GM06990 (cell line): ENCODE measurements around the gene ABCC5.
A peak's percentile ranks its signal among the peaks of the same experiment; 100 is the strongest.
"Not testable (repeated sequence)": the region's sequence is repeated elsewhere in the genome, so short reads cannot be mapped to it uniquely, and the experiment has no call there.

Experiments used
- DNase-seq: peaks from one replicate; pipeline ENCODE4 v3.0.0-alpha.2; 2011; ENCODE audit not compliant: insufficient read length; ENCODE audit errors: extremely low read depth
- H3K27me3 ChIP-seq: replicated peaks from 2 replicates; pipeline ENCODE4 v1.6.0; 2011; ENCODE audit warnings: low read length; ENCODE audit not compliant: control insufficient read depth, insufficient read depth
- H3K36me3 ChIP-seq: 2 replicates; pipeline ENCODE4 v1.5.1; 2011; ENCODE audit warnings: low read length; ENCODE audit not compliant: control insufficient read depth, insufficient read depth
- H3K4me3 ChIP-seq: replicated peaks from 2 replicates; pipeline ENCODE4 v1.5.1; 2011; ENCODE audit warnings: low read depth, mild to moderate bottlenecking, control low read depth, low read length
- TF ChIP-seq, protein P1 (sequence below): IDR thresholded peaks from 2 replicates; pipeline ENCODE4 v1.5.1; 2011; ENCODE audit warnings: low read length, control low read depth, mild to moderate bottlenecking, inconsistent platforms; ENCODE audit not compliant: insufficient read depth, poor library complexity, severe bottlenecking

Gene ABCC5

GRCh38 chr3:184011230-184011876 lies 6.3 kb downstream of the ABCC5 start:
- Histone ChIP-seq H3K36me3 (no peaks in the 10 kb centered on the region), H3K4me3 (no peak overlapping the region), H3K27me3 (no peaks in the 10 kb centered on the region)
- TF ChIP-seq, protein P1, sequence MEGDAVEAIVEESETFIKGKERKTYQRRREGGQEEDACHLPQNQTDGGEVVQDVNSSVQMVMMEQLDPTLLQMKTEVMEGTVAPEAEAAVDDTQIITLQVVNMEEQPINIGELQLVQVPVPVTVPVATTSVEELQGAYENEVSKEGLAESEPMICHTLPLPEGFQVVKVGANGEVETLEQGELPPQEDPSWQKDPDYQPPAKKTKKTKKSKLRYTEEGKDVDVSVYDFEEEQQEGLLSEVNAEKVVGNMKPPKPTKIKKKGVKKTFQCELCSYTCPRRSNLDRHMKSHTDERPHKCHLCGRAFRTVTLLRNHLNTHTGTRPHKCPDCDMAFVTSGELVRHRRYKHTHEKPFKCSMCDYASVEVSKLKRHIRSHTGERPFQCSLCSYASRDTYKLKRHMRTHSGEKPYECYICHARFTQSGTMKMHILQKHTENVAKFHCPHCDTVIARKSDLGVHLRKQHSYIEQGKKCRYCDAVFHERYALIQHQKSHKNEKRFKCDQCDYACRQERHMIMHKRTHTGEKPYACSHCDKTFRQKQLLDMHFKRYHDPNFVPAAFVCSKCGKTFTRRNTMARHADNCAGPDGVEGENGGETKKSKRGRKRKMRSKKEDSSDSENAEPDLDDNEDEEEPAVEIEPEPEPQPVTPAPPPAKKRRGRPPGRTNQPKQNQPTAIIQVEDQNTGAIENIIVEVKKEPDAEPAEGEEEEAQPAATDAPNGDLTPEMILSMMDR = no peak
- no peak for DNase-seq

- H3K4me3 ChIP-seq = no peak overlapping the region
- TF ChIP-seq, protein P1 = no peak
- H3K36me3 ChIP-seq = no peaks in the 10 kb centered on the region
- H3K27me3 ChIP-seq = no peaks in the 10 kb centered on the region
- no peak for DNase-seq
Measured at GRCh38 chr3:184008161-184008560, 9.5 kb downstream of the ABCC5 start.

GRCh38 chr3:184007143-184007813 lies 10.4 kb downstream of the ABCC5 start:
- not testable (repeated sequence) for H3K4me3 ChIP-seq, H3K36me3 ChIP-seq, DNase-seq, H3K27me3 ChIP-seq

GRCh38 chr3:184005941-184006507 lies 11.7 kb downstream of the ABCC5 start:
- peak; percentile 39 for DNase-seq
- H3K27me3 ChIP-seq = no peaks in the 10 kb centered on the region
- no peaks in the 10 kb centered on the region for H3K36me3 ChIP-seq
- TF ChIP-seq, protein P1 = no peak
- H3K4me3 ChIP-seq = no peak overlapping the region

GRCh38 chr3:184004476-184004875 lies 13.2 kb downstream of the ABCC5 start:
- Histone ChIP-seq H3K27me3 (no peaks in the 10 kb centered on the region), H3K4me3 (no peak overlapping the region), H3K36me3 (no peaks in the 10 kb centered on the region)
- TF ChIP-seq, protein P1 = no peak
- DNase-seq = no peak

- TF ChIP-seq, protein P1 = no peak
- H3K36me3 ChIP-seq = no peaks in the 10 kb centered on the region
- DNase-seq = no peak
- H3K4me3 ChIP-seq = no peak overlapping the region
- no peaks in the 10 kb centered on the region for H3K27me3 ChIP-seq
Measured at GRCh38 chr3:184003187-184003967, 14.3 kb downstream of the ABCC5 start.
